Glutamatergic neuron (in vitro differentiated cells): ENCODE results near the gene RTEL1. TPM values are rescaled to one million over a fixed set of nuclear protein-coding genes. Genes with fewer than 3 reads are reported as not detected.

Experiments used
- DNase-seq: peaks from one replicate; pipeline ENCODE4 v3.0.0; 2022
- H3K27ac Mint-ChIP-seq: one replicate; pipeline ENCODE4 v1.8.0; 2020; ENCODE audit warnings: mild to moderate bottlenecking, mixed read lengths, inconsistent platforms; ENCODE audit not compliant: unreplicated experiment
- H3K27me3 Mint-ChIP-seq: one replicate; pipeline ENCODE4 v1.8.0; 2020; ENCODE audit warnings: mild to moderate bottlenecking, moderate library complexity, mixed read lengths, inconsistent platforms; ENCODE audit not compliant: unreplicated experiment
- H3K36me3 Mint-ChIP-seq: one replicate; pipeline ENCODE4 v1.8.0; 2020; ENCODE audit warnings: mild to moderate bottlenecking, mixed read lengths, inconsistent platforms; ENCODE audit not compliant: unreplicated experiment
- H3K4me1 Mint-ChIP-seq: one replicate; pipeline ENCODE4 v1.8.0; 2020; ENCODE audit warnings: mild to moderate bottlenecking, low read depth, mixed read lengths, inconsistent platforms; ENCODE audit not compliant: unreplicated experiment
- H3K4me3 Mint-ChIP-seq: one replicate; pipeline ENCODE4 v1.8.0; 2020; ENCODE audit warnings: mild to moderate bottlenecking, mixed read lengths, inconsistent platforms; ENCODE audit not compliant: unreplicated experiment
- H3K9me3 Mint-ChIP-seq: one replicate; pipeline ENCODE4 v1.8.0; 2020; ENCODE audit warnings: mild to moderate bottlenecking, moderate library complexity, mixed read lengths, inconsistent platforms; ENCODE audit not compliant: unreplicated experiment
- CTCF ChIP-seq: fragments of 200-600 bp; sonication (generic); IDR thresholded peaks from one replicate; pipeline ENCODE4 v1.5.0; 2021; ENCODE audit not compliant: partially characterized antibody, unreplicated experiment
- total RNA-seq: library from RNA; stranded (reverse); fragmentation: NEBNext Ultra II Directional; extraction: Animal tissue kit (Norgen Biotek cat#: 25700); gene quantifications from one replicate; pipeline ENCODE4 v1.2.1, GENCODE V29; 2021; ENCODE audit not compliant: unreplicated experiment

RTEL1 gene
- total RNA-seq, 1 donor from 2014 or later = 36.3 TPM

DNA sequence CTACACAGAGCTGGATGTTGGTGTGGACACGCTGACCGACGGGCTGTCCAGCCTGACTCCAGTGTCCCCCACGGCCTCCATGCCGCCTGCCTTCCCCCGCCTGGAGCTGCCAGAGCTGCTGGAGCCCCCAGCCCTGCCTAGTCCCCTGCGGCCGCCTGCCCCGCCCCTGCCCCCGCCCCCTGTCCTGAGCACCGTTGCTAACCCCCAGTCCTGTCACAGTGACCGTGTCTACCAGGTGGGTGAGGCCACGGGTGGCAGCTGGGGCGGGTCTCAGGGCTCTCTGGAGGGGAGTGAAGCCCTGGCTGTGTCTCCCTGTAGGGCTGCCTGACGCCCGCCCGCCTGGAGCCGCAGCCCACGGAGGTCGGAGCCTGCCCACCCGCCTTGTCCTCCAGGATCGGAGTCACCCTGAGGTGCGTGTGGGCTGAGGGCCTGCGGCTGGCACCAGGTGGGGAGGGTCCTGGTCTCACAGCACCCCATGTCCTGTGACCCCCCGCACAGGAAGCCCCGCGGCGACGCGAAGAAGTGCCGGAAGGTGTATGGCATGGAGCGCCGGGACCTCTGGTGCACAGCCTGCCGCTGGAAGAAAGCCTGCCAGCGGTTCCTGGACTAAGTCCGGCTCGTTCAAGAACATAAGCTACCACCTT, 84.4 kb downstream of the RTEL1 start:
- Mint-ChIP-seq H3K4me1 (peaks cover 2% of the 10 kb centered on the region), H3K36me3 (no peaks in the 10 kb centered on the region), H3K4me3 (no peak overlapping the region), H3K27me3 (peaks cover 8% of the 10 kb centered on the region), H3K9me3 (peaks cover 9% of the 10 kb centered on the region), H3K27ac (no peak overlapping the region)
- peak; percentile 27 for DNase-seq
- no peak for TF ChIP-seq CTCF

DNA sequence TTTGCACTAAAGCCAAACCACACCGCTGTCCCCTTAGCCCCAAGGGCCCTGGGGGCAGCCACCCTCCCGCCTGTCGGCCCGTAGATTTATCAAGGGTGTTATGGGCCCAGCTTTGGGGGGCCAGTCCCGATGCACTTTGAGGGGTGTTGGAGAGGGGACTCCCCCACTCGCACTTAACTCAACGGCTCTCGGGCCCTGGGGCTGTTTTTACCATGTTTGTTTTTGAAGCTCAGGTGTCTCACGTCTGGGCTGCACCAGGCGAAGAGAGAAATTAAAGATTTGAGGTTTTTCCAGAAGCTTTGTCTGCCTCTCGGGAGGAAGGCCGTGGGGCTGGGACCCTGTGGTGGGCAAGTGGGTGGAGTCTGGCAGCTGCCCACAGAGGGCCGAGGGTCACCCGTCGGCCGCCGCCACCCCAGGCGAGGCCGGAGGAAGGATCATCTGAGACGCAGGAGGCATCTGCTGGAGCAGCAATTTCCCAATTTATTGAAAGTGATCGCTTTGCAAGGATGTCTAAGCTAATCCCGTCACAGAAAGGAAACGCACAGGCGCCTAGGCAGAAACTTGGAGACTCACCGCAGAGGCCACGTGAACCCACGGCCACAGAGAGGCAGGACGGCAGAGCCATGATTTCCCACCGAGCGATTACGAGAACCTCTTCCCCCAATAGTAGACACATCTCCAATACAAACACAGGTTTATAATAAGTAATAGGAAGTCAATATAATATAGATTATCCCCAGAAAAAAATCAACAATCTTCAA, 85.3 kb downstream of the RTEL1 start:
- H3K4me3 Mint-ChIP-seq = peak overlapping the region; percentile 25
- TF ChIP-seq CTCF = no peak
- peaks cover 2% of the 10 kb centered on the region for H3K4me1 Mint-ChIP-seq
- no peak for DNase-seq
- H3K36me3 Mint-ChIP-seq = no peaks in the 10 kb centered on the region
- peaks cover 9% of the 10 kb centered on the region for H3K9me3 Mint-ChIP-seq
- H3K27ac Mint-ChIP-seq = peak overlapping the region; percentile 81
- H3K27me3 Mint-ChIP-seq = peaks cover 8% of the 10 kb centered on the region

DNA sequence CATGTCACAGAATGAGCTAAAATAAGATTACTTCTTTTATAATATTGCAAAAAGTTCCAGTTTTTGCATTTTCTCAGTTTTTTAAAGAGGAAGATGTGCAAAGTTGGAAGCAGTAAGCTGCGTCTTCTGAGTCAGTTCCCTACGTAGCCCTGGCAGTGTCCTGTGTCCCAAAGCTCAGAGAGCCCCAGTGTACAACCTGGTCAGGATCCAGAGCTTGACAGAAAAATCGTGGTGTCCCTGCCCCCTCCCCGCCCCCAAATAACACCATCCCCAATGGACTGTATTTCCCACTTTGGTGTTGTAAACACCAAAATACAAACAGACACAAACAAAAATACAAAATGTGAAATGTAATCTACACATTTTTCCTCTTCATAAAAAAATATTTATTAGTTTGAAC, 86.0 kb downstream of the RTEL1 start:
- no peaks in the 10 kb centered on the region for H3K36me3 Mint-ChIP-seq
- H3K27ac Mint-ChIP-seq = no peak overlapping the region
- H3K4me1 Mint-ChIP-seq = peaks cover 2% of the 10 kb centered on the region
- DNase-seq = no peak
- TF ChIP-seq CTCF = no peak
- peaks cover 12% of the 10 kb centered on the region for H3K9me3 Mint-ChIP-seq
- H3K27me3 Mint-ChIP-seq = peaks cover 13% of the 10 kb centered on the region
- H3K4me3 Mint-ChIP-seq = no peak overlapping the region

GRCh38 chr20:63744574-63745423, 86.7 kb downstream of the RTEL1 start:
- Mint-ChIP-seq H3K27ac (no peak overlapping the region), H3K36me3 (no peaks in the 10 kb centered on the region), H3K27me3 (peaks cover 13% of the 10 kb centered on the region), H3K4me3 (no peak overlapping the region), H3K4me1 (peaks cover 2% of the 10 kb centered on the region), H3K9me3 (peaks cover 12% of the 10 kb centered on the region)
- no peak for DNase-seq
- no peak for TF ChIP-seq CTCF

DNA sequence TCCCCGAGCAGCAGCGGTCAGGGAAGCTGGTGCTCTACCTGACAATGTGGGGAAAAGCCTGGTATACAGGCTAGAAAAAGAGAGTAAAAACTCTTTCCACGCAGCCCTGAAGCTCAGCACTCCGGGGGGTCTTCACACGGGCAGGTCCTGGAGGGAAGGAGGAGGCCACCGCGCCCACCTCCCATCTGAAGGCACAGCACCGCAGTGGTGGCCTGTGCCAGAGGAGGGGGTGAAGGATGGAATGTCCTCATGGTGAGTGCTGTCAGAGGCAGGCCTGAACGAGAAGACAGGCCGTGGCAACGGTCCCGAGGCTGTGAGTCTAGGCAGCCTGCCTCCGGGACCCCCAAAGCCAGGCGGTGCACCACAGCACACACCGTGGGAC, 87.3 kb downstream of the RTEL1 start:
- Mint-ChIP-seq H3K4me3 (no peak overlapping the region), H3K27ac (peak overlapping the region; percentile 34)
- no peak for TF ChIP-seq CTCF

More for the DNA sequence above, 87.3 kb downstream of the RTEL1 start:
- H3K9me3 Mint-ChIP-seq = peaks cover 12% of the 10 kb centered on the region
- peaks cover 13% of the 10 kb centered on the region for H3K27me3 Mint-ChIP-seq
- H3K36me3 Mint-ChIP-seq = no peaks in the 10 kb centered on the region
- H3K4me1 Mint-ChIP-seq = peaks cover 2% of the 10 kb centered on the region
- no peak for DNase-seq
